ENCODE measurements around the gene PLCB4.

PLCB4 gene

GRCh38 chr20:9062066-9062465, 6.8 kb upstream of the PLCB4 start:
- no peak for DNase-seq

DNA sequence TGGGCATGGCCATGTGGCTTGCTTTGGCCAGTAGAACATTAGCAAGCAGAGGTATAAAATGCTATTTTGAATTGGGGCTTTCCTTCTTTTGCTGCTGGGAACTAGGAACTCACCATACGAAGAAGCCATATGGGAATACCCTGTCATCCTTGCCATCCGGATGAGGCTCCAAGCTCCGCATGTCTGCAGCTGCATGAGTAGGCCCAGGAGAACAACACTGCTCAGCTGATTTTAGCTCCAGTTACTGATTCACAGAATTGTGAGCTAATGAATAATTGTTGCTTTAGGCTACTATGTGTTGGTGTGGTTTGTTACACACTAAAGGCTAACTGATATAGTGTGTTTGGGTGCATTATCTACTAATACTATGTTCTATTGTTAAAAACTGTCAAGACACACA, 2.7 kb upstream of the PLCB4 start:
- no peak for DNase-seq

GRCh38 chr20:9068233-9068801, 570 bp upstream of the PLCB4 start:
- peak; percentile 57 for DNase-seq

- no peak for DNase-seq
These were observed 1.4 kb downstream of the PLCB4 start for GRCh38 chr20:9070304-9070703.

- DNase-seq = peak; percentile 8
These were observed 3.3 kb downstream of the PLCB4 start for GRCh38 chr20:9071976-9072726.

GRCh38 chr20:9072861-9073500, 4.1 kb downstream of the PLCB4 start:
- no peak for DNase-seq

- DNase-seq = peak; percentile 68
These were observed 6.6 kb downstream of the PLCB4 start for GRCh38 chr20:9075264-9076095.

GRCh38 chr20:9076440-9076839, 7.6 kb downstream of the PLCB4 start:
- DNase-seq = no peak

DNA sequence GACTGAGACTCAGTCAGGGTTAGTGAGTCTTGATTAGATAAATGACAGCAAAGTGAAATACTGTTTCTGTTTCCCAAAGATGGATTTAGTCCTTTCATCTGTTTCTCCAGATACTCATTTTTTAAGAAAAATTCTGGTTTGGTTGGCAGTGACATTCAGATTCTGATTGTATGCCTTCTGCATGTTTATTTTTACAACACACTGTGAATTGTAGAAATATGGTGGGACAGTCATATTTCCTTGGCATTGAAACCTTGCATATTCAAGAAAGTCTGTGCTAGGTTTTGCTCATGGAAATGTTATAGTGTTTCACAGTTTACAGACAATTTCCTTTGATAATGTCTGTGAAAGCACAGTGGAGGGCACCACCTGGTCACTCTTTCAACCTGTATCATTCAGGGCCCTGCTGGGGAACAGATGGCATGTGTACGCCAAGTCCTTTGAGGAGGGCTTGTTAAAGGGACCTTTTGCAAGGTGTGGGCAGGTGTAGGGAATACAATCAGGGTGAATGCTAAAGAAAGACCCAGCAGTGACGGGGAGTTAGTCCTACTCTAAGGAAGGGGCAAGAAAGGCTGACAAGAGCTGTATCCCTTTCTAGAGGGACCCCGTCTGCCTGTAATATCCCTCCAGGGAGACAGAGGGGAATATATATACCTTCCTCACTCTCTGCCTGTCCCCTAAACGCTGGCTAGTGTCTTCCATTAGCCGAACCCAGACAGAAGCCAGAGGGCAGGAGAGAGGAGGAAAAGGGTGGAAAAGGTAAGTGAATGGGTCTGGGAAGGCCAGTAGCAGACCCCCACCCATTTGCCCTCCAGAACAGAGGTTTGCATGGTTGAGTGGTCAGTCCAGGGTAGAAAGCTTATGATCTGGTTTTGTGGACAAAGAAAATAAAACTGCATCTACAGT, 10.2 kb downstream of the PLCB4 start:
- no peak for DNase-seq

DNA sequence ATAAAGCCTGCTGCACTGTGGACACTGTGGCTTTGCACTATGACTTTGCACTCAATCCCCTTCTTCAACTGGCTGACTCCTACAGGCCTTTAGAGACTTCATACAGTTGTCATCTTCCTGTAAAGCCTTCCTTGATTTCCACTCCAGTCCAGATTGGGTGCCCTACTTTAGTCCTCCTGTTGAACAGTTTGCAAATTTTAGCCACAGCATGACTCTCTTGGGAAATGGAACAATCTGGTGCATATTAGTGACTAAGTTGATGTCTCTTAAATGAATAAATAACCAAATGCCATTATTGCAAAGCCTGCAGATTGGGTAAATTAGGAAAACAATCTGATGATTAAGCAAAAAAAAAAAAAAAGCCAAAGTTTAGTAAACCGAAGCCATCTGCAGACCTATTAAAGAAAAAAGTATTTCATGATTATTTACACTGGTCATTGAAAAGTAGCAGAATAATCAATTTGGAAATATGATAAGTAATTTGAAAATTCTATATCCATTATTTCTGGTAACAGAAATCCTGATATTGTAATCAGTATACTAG, 12.6 kb downstream of the PLCB4 start:
- DNase-seq = no peak

DNA sequence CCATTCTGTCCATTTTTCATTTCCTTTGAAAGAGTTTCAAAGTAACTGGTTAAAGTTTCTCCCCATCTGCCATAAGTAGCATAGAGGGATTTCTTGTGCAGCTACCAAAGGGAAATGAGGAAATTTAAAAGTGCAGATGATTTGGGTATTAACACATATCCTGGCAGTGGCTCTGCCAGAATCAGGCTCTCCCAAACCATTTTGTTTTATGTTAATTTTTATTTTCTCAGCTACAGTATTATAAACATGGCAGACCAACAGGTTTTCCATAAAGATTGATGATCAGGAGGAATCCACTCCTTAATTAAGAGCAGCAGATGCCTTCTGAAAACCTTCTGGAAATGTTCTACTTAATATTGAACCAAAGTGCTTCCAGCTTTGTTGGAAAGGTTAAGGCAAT, 13.9 kb downstream of the PLCB4 start:
- DNase-seq = no peak

- no peak for DNase-seq
These were observed 18.8 kb downstream of the PLCB4 start for GRCh38 chr20:9087531-9088217.

GRCh38 chr20:9088556-9088955, 19.7 kb downstream of the PLCB4 start:
- DNase-seq = no peak

DNA sequence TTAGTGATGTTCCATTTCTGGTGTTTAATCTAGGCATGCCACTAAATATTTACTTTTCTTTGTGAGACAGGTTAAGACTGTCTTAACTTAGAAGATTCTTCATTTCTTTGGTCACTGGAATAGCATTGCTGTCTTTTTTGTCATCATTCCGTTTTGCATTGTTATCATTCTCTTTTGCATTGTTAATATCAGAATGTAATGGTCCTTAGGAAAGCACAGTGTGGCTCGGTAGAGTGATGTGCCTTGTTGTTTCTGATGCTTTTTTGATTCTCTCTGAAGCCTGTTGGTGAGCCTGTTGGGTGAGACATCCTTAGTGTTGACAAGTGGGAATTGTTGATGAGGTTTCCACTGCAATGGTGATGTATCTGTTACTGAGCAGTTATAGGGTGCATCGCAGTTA, 23.2 kb downstream of the PLCB4 start:
- DNase-seq = peak; percentile 16

GRCh38 chr20:9092655-9093054, 23.8 kb downstream of the PLCB4 start:
- DNase-seq = no peak

DNA sequence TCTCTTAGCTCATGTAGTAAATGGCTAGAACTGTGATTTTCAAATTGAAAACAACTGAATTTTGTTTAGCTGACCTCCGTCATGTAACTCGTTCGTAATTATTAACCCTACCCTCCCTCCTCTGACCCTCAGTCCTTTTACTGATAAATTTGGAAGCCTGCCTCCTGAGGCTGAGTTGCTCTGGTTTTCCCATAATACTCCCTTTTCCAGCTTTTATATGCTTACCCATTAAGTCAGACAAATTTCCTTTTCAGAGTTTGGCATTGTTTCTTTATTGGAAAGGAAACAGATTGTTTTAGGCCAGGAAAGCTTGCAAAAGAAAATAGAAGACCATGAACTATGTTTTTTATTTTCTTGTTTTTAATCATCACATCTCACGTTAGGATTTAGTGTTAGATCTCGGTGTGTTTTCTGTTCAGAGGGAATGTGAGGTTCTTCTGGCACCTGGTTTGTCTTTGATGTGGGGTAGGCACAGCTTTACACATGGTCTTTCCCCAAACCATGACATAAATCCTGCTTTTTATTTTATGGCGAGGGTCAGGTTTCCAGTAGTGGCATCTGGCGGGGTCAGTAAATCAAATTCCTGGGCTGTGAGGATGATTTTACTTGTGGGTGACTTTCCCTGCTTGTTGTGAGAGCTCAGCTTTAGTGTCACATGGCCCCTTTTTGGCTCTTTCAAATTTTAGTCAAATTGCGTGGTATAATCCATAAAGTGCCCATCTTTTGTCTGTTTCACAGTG, 24.5 kb downstream of the PLCB4 start:
- peak; percentile 19 for DNase-seq

DNA sequence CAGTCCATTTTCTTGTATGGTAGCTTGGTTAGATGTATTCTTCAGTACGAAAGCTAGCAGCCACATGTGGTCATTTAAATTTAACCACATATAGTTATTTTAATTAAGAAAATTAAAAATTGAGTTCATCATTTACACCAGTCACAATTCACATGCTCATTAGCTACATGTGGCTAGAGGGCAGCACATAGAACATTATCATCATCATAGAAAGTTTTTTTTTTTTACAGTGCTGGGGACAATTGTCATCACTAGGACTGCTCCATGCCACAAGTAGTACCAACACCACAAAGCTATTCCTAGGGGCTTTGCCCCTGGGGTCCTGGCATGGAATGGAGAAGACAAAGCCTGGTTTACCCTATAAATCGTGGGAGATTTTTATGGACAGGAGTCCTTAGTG, 30.5 kb downstream of the PLCB4 start:
- no peak for DNase-seq

DNA sequence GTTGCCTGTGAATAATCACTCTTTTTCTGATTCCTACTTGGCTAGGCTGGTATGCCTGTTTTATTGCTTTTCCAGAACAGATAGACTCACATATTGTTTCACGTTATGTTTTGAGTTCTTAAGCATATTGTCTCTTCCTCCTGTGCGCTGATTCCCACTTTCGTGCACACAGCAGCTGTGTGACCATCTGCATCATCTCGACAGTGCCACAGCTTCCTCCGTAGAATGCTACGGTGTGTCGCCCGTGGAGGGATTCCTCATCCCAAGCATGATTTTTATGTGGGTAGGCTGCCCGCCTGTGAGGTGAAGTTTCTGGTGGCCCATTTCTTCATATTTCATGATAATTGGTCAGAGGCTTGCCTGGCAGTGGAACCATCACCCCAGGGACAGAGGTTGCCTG, 31.8 kb downstream of the PLCB4 start:
- DNase-seq = no peak

GRCh38 chr20:9102456-9102855, 33.6 kb downstream of the PLCB4 start:
- DNase-seq = no peak

DNA sequence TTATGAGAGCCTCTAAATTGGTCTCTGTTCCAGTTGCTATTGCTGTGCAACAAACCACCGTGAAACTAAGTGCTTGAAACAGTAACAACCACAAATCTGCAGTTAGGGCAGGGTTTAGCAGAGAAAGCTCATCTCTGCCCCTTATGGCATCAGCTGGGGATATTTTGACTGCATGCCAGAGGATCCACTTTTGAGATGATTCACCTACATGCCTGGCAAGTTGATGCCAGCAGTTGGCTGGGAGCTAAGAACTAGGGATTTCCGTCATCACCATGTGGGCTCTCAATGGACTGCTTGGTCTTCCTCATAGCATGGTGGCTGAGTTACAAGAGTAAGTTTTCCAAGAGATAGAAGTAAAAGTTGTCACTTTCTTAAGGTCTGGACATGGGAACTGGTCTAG, 35.1 kb downstream of the PLCB4 start:
- no peak for DNase-seq

GRCh38 chr20:9108260-9108659, 39.4 kb downstream of the PLCB4 start:
- DNase-seq = no peak

Measured in NCI-H526 treated with DMSO at 0.1 percent for 48 hours (cell line).